Neuronal stem cell (in vitro differentiated cells): ENCODE measurements around the gene UBE2QL1.

Experiments used
- DNase-seq: peaks from one replicate; pipeline ENCODE4 v3.0.0-alpha.2; 2013; ENCODE audit warnings: low spot score
- H2AFZ ChIP-seq: one replicate; pipeline ENCODE4 v1.6.1; 2013; ENCODE audit warnings: mild to moderate bottlenecking, low read length, inconsistent platforms
- H2AK5ac ChIP-seq: 2 replicates; pipeline ENCODE4 v1.6.1; 2013; ENCODE audit warnings: low read depth, mild to moderate bottlenecking, inconsistent platforms, low read length, moderate library complexity, mixed read lengths
- H2BK120ac ChIP-seq: 2 replicates; pipeline ENCODE4 v1.6.1; 2013; ENCODE audit warnings: low read depth, mild to moderate bottlenecking, inconsistent platforms, low read length, moderate library complexity, mixed read lengths
- H2BK12ac ChIP-seq: one replicate; pipeline ENCODE4 v1.6.1; 2013; ENCODE audit warnings: low read length, inconsistent platforms
- H2BK15ac ChIP-seq: 2 replicates; pipeline ENCODE4 v1.6.1; 2013; ENCODE audit warnings: mild to moderate bottlenecking, low read length, inconsistent platforms, mixed read lengths
- H2BK5ac ChIP-seq: one replicate; pipeline ENCODE4 v1.6.1; 2013; ENCODE audit warnings: inconsistent platforms, mild to moderate bottlenecking, low read length, moderate library complexity
- H3K14ac ChIP-seq: one replicate; pipeline ENCODE4 v1.6.1; 2013; ENCODE audit warnings: low read length, inconsistent platforms
- H3K18ac ChIP-seq: 2 replicates; pipeline ENCODE4 v1.6.1; 2013; ENCODE audit warnings: low read length, inconsistent platforms
- H3K23ac ChIP-seq: 2 replicates; pipeline ENCODE4 v1.6.1; 2013; ENCODE audit warnings: low read depth, mild to moderate bottlenecking, mixed read lengths, low read length, inconsistent platforms; ENCODE audit not compliant: poor library complexity
- H3K27ac ChIP-seq: replicated peaks from 3 replicates; pipeline ENCODE4 v1.5.1; 2013; ENCODE audit warnings: low read length, inconsistent platforms
- H3K27me3 ChIP-seq, 3 experiments: 2 replicates each; pipeline ENCODE4 v1.6.1; 2013; ENCODE audit warnings: low read length in 3 of 3, mild to moderate bottlenecking in 2 of 3, inconsistent platforms in 1 of 3, low read depth in 1 of 3, mixed read lengths in 1 of 3, moderate library complexity in 1 of 3; ENCODE audit not compliant: control insufficient read depth in 3 of 3, insufficient read depth in 3 of 3
- H3K36me3 ChIP-seq, 2 donors: replicated peaks in 1 of 2; 2 replicates each; pipeline ENCODE4 v1.6.1; 2013; ENCODE audit warnings: low read length in 2 of 2; ENCODE audit not compliant: control insufficient read depth in 2 of 2, insufficient read depth in 2 of 2
- H3K4ac ChIP-seq: 2 replicates; pipeline ENCODE4 v1.6.1; 2013; ENCODE audit warnings: inconsistent platforms, mild to moderate bottlenecking, low read length, moderate library complexity
- H3K4me1 ChIP-seq, 2 donors: 1 replicate in 1 of 2; 2 replicates in 1 of 2; pipeline ENCODE4 v1.6.1; 2013; ENCODE audit warnings: low read length in 2 of 2, low read depth in 1 of 2; ENCODE audit not compliant: control insufficient read depth in 2 of 2, insufficient read depth in 1 of 2
- H3K4me2 ChIP-seq: one replicate; pipeline ENCODE4 v1.6.1; 2013; ENCODE audit warnings: mild to moderate bottlenecking, low read length, inconsistent platforms; ENCODE audit not compliant: insufficient read depth, poor library complexity, severe bottlenecking
- H3K4me3 ChIP-seq, 2 donors: 2 replicates each; pipeline ENCODE4 v1.5.1; 2013; ENCODE audit warnings: low read length in 2 of 2, mild to moderate bottlenecking in 2 of 2, inconsistent platforms in 1 of 2, moderate library complexity in 1 of 2
- H3K79me1 ChIP-seq: one replicate; pipeline ENCODE4 v1.6.1; 2013; ENCODE audit warnings: low read depth, mild to moderate bottlenecking, inconsistent platforms, low read length, moderate library complexity
- H3K9ac ChIP-seq: one replicate; pipeline ENCODE4 v1.6.1; 2013; ENCODE audit warnings: mild to moderate bottlenecking, low read depth, low read length, inconsistent platforms; ENCODE audit not compliant: poor library complexity
- H3K9me3 ChIP-seq, 2 donors: replicated peaks in 1 of 2; 2 replicates each; pipeline versions ENCODE3 to v1.6.1; 2013; ENCODE audit warnings: low read length in 2 of 2, mild to moderate bottlenecking in 2 of 2, inconsistent platforms in 1 of 2, low read depth in 1 of 2, mixed read lengths in 1 of 2, moderate library complexity in 1 of 2; ENCODE audit not compliant: control insufficient read depth in 2 of 2, insufficient read depth in 1 of 2
- H4K8ac ChIP-seq: one replicate; pipeline ENCODE4 v1.6.1; 2013; ENCODE audit warnings: low read depth, mild to moderate bottlenecking, inconsistent platforms, low read length, moderate library complexity
- H4K91ac ChIP-seq: one replicate; pipeline ENCODE4 v1.6.1; 2013; ENCODE audit warnings: low read length, low read depth, mild to moderate bottlenecking, inconsistent platforms; ENCODE audit not compliant: poor library complexity
- WGBS, 2 donors: extraction: QIAGEN DNeasy Blood & Tissue Kit; methylation state at CpG; one replicate each; pipeline ENCODE4 v1.1.7; 2013; ENCODE audit warnings: missing lambda C conversion rate in 2 of 2, mixed read lengths in 1 of 2; ENCODE audit not compliant: insufficient read length in 2 of 2, insufficient replicate concordance in 1 of 2; ENCODE audit errors: extremely low coverage in 2 of 2; 5-methylcytosine and 5-hydroxymethylcytosine counted together

The UBE2QL1 gene

DNA sequence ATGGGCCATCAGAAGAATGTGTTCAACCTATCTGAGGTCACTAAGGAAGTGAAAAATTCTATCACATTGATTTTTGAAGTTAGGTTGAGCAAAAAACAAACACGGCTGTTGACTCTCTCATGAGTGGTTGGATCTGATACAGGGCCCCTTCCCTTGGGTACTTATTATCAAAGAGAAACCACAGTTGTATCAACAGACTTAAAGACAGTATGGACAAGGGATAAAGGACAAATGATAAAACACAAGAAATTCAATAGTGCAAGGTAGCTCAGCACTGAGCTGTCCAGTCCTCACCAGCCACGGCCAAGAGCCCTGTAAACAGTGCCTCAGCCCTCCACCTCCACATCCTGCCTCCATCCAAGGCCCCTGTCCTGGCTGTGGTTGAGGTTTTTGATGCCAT lies 86.9 kb downstream of the UBE2QL1 start:
- no peak overlapping the region for H4K8ac ChIP-seq
- no peak overlapping the region for H2BK15ac ChIP-seq

DNA sequence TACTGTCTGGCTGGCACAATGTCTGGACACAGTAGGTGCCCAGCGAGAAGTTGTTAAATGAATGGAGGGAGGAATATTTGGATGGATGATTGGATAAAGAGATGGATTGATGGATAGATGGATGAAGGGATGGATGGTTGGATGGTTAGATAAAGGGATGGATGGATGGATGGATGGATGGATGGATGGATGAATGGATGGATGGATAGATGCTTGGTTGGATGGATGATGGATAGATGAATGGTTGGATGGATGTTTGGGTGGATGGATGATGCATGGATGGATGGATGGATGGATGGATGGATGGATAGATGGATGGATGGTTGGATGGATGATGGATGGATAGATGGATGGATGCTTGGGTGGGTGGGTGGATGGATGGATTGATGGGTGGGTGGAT lies 90.4 kb downstream of the UBE2QL1 start:
- no peak overlapping the region for H4K8ac ChIP-seq
- DNase-seq, result no peak
- no peak overlapping the region for H3K27ac ChIP-seq
- H3K4me1 ChIP-seq, result no peaks in the 10 kb centered on the region
- no peak overlapping the region for H3K4me3 ChIP-seq
- H2BK120ac ChIP-seq, result no peak overlapping the region
- H3K14ac ChIP-seq, result no peak overlapping the region
- no peaks in the 10 kb centered on the region for H3K9me3 ChIP-seq
- H3K36me3 ChIP-seq, result no peaks in the 10 kb centered on the region
- H2BK15ac ChIP-seq, result no peak overlapping the region
- H2AK5ac ChIP-seq, result no peak overlapping the region
- no peak overlapping the region for H3K4me2 ChIP-seq
- no peak overlapping the region for H2BK12ac ChIP-seq
- no peak overlapping the region for H3K4ac ChIP-seq
- WGBS, 2 donors, result no CpG with 5 or more reads among the region's 1 CpG
- no peaks in the 10 kb centered on the region for H3K27me3 ChIP-seq
- H3K9ac ChIP-seq, result no peak overlapping the region
- no peak overlapping the region for H3K18ac ChIP-seq
- no peak overlapping the region for H3K23ac ChIP-seq
- no peak overlapping the region for H4K91ac ChIP-seq
- H3K79me1 ChIP-seq, result no peaks in the 10 kb centered on the region
- no peak overlapping the region for H2BK5ac ChIP-seq
- H2AFZ ChIP-seq, result no peak overlapping the region

More for the DNA sequence above, 86.9 kb downstream of the UBE2QL1 start:
- H2AK5ac ChIP-seq, result no peak overlapping the region
- WGBS, 2 donors, result no CpG with 5 or more reads among the region's 2 CpGs
- no peak overlapping the region for H3K4ac ChIP-seq
- H2BK120ac ChIP-seq, result no peak overlapping the region
- DNase-seq, result no peak
- H3K27me3 ChIP-seq, result peaks cover 0 to 4% (median 0%) of the 10 kb centered on the region in 3 experiments
- no peak overlapping the region for H3K23ac ChIP-seq
- H4K91ac ChIP-seq, result no peak overlapping the region
- no peak overlapping the region for H3K4me2 ChIP-seq
- H2AFZ ChIP-seq, result no peak overlapping the region
- no peak overlapping the region for H2BK12ac ChIP-seq
- H3K27ac ChIP-seq, result no peak overlapping the region
- no peak overlapping the region for H3K14ac ChIP-seq
- no peak overlapping the region for H3K18ac ChIP-seq
- H3K4me1 ChIP-seq, result no peaks in the 10 kb centered on the region
- no peaks in the 10 kb centered on the region for H3K79me1 ChIP-seq
- no peak overlapping the region for H3K4me3 ChIP-seq
- no peaks in the 10 kb centered on the region for H3K9me3 ChIP-seq
- no peak overlapping the region for H2BK5ac ChIP-seq
- no peaks in the 10 kb centered on the region for H3K36me3 ChIP-seq
- H3K9ac ChIP-seq, result no peak overlapping the region

DNA sequence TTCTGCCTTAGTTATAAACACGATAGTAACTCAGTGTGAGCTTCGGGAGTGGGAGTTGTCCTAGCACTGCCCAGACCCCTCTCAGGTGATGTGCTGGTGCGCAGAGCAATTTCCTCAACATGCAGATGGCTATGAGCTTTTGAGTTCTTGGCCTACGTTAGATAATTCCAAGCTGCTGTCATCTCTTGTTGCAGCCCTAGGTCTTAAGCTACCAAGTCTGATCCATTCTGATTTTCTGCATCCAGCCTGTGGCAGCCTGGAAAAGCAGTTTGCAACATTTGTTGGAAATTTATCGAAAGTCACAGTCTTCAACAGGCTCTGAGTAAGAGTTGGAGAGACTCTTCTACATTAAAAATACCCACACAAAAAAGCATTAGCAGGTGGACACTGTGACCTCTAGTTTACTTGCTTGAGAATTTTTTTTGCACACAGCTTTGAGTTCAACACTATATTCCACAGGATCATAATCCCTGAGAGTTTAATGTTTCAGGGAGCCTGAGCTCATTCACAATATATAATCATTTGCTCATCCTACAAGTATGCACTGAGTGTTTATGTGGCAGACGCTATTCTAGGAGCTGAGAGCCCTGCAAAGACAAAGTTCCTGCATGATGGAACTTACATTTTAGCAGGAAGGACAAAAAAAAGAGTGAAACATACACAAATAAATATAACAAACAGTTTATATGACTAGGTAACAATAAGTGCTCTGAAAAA lies 91.6 kb downstream of the UBE2QL1 start:
- no peak overlapping the region for H3K9ac ChIP-seq
- no peak for DNase-seq
- no peak overlapping the region for H2AFZ ChIP-seq
- WGBS, 2 donors, result no CpG with 5 or more reads among the region's 6 CpGs
- no peak overlapping the region for H3K18ac ChIP-seq
- no peaks in the 10 kb centered on the region for H3K79me1 ChIP-seq
- no peaks in the 10 kb centered on the region for H3K4me1 ChIP-seq
- no peak overlapping the region for H2BK5ac ChIP-seq
- H3K9me3 ChIP-seq, result no peaks in the 10 kb centered on the region
- no peak overlapping the region for H3K14ac ChIP-seq
- no peak overlapping the region for H3K4me3 ChIP-seq
- peaks cover 0 to 2% (median 0%) of the 10 kb centered on the region in 3 experiments for H3K27me3 ChIP-seq
- H4K8ac ChIP-seq, result no peak overlapping the region
- H2BK12ac ChIP-seq, result no peak overlapping the region
- no peaks in the 10 kb centered on the region for H3K36me3 ChIP-seq
- no peak overlapping the region for H3K23ac ChIP-seq
- no peak overlapping the region for H3K4ac ChIP-seq
- no peak overlapping the region for H2AK5ac ChIP-seq
- H2BK120ac ChIP-seq, result no peak overlapping the region
- no peak overlapping the region for H3K4me2 ChIP-seq
- H4K91ac ChIP-seq, result no peak overlapping the region
- no peak overlapping the region for H2BK15ac ChIP-seq
- H3K27ac ChIP-seq, result no peak overlapping the region

DNA sequence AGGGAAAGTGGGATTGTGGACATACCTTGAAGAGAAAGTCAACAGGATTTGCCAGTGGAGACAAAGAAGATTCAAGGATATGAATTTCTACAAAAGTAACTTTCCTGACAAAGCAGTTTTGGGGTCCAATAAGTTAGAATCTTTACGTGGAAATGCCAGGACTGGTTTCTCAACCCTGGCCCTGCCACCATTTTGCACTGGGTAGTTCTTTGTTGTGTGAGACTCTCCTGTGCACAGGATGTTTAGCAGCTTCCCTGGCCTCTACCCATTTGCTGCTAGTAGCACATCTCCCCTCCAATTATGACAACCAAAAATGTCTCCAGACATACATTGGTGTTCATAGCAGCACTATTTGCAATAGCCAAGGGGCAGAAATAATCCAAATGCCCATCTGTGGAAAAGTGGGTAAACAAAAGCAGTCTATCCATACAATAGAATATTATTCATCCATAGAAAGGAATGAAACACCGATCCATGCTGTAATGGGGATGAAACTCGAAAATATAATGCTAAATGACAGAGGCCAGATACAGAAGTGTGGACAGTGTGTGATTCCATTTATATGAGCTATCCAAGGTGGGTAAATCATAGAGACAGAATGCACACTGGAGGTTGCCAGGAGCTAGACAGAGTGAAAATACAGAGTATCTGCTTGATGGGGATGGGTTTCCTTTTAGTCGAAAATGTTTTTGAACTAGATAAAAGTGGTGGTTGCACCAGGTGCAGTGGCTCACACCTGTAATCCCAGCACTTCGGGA lies 92.8 kb downstream of the UBE2QL1 start:
- Histone ChIP-seq H3K4me3 (no peak overlapping the region), H3K4me2 (no peak overlapping the region), H3K4me1 (peaks cover 0 to 6% of the 10 kb centered on the region in 2 donors), H3K79me1 (no peaks in the 10 kb centered on the region), H3K9ac (no peak overlapping the region), H2BK120ac (no peak overlapping the region), H3K14ac (no peak overlapping the region), H2AK5ac (no peak overlapping the region), H3K4ac (no peak overlapping the region), H2BK5ac (no peak overlapping the region), H3K18ac (no peak overlapping the region), H3K9me3 (no peaks in the 10 kb centered on the region), H3K27me3 (peaks cover 0 to 4% (median 0%) of the 10 kb centered on the region in 3 experiments), H2AFZ (no peak overlapping the region), H3K27ac (no peak overlapping the region), H3K23ac (no peak overlapping the region), H2BK15ac (no peak overlapping the region), H2BK12ac (no peak overlapping the region), H3K36me3 (no peaks in the 10 kb centered on the region), H4K91ac (no peak overlapping the region), H4K8ac (no peak overlapping the region)
- no CpG with 5 or more reads among the region's 5 CpGs for WGBS, 2 donors
- no peak for DNase-seq
